ENCODE results near the gene SIDT1.

DNA sequence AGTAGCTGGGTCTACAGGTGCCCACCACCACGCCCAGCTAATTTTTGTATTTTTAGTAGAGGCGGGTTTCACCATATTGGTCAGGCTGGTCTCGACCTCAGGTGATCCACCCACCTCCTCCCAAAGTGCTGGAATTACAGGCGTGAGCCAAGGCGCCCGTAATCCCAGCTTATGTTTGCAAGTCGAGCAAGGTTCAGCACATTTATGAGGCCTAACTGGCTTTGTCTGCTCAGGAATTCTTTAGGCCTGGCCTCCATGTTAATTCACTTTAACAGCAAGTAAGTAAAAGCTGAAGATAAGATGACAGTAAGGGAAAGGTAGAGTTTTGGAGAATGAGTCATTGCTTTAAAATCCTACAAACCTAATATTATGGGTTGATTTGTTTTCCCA is 24.6 kb downstream of the SIDT1 start:
- TF ChIP-seq POLR2AphosphoS5 (IDR thresholded peaks at IDR 0.05; ENCODE audit: low read depth, low read length) (no peak), POLR2A (IDR thresholded peaks at IDR 0.05; ENCODE audit: low read depth, low read length) (no peak), TAF1 (IDR thresholded peaks at IDR 0.05; ENCODE audit: borderline replicate concordance, low read depth, low read length) (no peak)
